ENCODE data around the gene DNAJC4.

GRCh38 chr11:64192434-64192833, 37.9 kb upstream of the DNAJC4 start:
- no peak for TF ChIP-seq CTCF (conservative IDR thresholded peaks at IDR 0.05; ENCODE audit: low read length)
- TF ChIP-seq EZH2phosphoT487 (IDR thresholded peaks at IDR 0.05; ENCODE audit: borderline replicate concordance, low read depth, low read length) = no peak
